Fibroblast of villous mesenchyme (primary cell): ENCODE measurements around the gene WNT7B. TPM values are rescaled to one million over a fixed set of nuclear protein-coding genes. Genes with fewer than 3 reads are reported as not detected.

Source experiments
- DNase-seq: peaks from one replicate; pipeline ENCODE4 v3.0.0-alpha.2; 2010; ENCODE audit warnings: low read depth
- H3K4me3 ChIP-seq: 2 replicates; pipeline ENCODE4 v1.5.1; 2011; ENCODE audit warnings: low read depth, mild to moderate bottlenecking, low read length
- total RNA-seq: library from RNA; depleted of rRNA; stranded (reverse); fragments of >200 nt; gene quantifications from 2 replicates; pipeline ENCODE4 v1.2.3, GENCODE V29; 2012
- TF ChIP-seq, protein P1 (sequence below): IDR thresholded peaks from 2 replicates; pipeline ENCODE4 v1.5.1; 2012; ENCODE audit warnings: low read depth, mild to moderate bottlenecking, low read length; ENCODE audit not compliant: insufficient read depth

WNT7B gene
- total RNA-seq, 1 donor: under 0.01 TPM

DNA sequence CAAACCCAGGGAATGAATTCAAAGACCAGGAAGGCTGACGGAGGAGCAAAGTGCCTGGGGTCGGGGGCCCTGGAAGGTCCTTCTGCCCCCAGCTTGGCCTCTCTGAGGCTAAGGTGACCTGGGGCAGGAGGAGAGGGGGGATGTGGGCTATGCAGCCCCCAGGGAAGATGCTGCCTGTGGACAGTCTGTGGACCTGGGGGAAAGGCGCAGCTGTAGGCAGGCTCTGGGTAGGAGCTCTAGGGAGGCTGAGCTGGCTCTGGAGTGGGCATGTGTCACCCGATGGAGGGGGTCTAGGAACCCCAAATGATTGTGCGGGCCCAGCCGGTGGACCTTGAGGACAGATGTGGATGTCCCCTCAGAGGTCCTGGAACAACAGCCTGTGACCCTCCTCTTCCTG lies 42.8 kb downstream of the WNT7B start:
- DNase-seq: no peak
- no peak overlapping the region for H3K4me3 ChIP-seq
- TF ChIP-seq, protein P1, sequence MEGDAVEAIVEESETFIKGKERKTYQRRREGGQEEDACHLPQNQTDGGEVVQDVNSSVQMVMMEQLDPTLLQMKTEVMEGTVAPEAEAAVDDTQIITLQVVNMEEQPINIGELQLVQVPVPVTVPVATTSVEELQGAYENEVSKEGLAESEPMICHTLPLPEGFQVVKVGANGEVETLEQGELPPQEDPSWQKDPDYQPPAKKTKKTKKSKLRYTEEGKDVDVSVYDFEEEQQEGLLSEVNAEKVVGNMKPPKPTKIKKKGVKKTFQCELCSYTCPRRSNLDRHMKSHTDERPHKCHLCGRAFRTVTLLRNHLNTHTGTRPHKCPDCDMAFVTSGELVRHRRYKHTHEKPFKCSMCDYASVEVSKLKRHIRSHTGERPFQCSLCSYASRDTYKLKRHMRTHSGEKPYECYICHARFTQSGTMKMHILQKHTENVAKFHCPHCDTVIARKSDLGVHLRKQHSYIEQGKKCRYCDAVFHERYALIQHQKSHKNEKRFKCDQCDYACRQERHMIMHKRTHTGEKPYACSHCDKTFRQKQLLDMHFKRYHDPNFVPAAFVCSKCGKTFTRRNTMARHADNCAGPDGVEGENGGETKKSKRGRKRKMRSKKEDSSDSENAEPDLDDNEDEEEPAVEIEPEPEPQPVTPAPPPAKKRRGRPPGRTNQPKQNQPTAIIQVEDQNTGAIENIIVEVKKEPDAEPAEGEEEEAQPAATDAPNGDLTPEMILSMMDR: no peak

DNA sequence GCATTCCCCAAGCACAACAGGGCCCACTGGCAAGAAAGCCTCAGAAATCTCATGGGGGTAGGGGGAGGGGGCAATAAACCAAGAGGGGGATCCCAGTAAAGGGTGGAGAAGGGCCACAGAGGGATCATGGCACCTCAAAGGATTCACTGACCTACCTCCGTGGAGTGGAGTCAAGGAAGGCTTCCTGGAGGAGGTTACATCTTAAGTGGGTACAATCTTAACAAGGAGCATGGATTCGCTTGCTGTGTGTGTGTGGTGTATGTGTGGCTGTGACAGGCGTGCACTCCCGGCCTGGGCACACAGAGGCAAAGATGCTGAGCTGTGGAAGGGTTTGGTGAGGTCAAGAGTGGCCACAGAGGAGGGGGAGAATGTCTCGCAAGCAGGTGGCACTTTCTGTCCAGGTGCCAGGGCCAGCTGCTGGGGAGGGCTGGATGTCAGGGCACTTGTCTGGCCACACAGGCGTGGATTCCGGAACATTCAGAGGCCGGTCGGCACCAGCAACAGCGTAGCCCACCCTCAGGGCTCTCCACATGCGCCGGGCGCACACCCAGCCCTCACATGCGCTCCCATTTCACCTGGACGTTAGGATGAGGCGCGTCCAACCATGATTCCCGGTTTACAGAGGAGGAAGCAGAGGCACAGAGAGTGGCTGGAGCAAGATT lies 43.3 kb downstream of the WNT7B start:
- DNase-seq: no peak

DNA sequence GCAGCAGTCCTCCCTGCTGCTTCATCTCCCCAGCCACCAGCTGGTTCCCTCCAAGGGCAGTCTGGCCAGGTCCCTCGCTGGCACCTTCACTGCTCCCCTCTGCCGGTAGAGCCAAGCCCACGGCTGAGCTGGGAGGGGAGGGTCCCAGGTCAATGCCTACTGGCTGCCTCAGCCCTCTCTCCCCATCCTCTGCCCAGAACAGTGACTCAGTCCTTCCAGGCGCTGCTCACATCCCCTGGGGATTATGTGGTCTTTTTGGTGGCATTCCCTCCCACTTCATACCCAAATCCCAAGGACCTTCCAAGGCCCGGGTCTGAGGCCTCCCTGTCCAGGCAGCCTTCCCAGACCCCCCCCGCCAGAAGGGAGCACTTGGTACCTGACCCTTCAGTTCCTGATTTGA lies 44.9 kb downstream of the WNT7B start:
- DNase-seq: no peak
- no peak overlapping the region for H3K4me3 ChIP-seq
- TF ChIP-seq, protein P1: no peak

More for the DNA sequence above, 43.3 kb downstream of the WNT7B start:
- TF ChIP-seq, protein P1: no peak
- no peak overlapping the region for H3K4me3 ChIP-seq

DNA sequence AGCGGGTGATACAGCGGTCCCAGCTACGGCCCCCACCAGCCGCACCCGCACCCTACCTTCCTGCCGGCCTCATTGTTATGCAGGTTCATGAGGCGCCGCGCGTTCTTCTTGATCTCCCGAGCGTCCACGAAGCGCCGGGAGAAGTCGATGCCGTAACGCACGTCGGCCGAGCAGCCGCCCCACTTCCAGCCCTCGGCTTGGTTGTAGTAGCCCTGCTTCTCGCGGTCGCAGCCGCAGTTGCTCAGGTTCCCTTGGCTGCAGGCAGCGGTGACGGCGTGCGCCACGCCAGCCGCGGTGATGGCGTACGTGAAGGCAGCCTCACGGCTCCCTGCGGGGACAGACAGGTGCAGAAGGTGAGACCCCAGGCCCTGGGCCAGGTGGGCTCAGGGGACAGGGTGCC lies 45.9 kb downstream of the WNT7B start:
- DNase-seq: no peak

DNA sequence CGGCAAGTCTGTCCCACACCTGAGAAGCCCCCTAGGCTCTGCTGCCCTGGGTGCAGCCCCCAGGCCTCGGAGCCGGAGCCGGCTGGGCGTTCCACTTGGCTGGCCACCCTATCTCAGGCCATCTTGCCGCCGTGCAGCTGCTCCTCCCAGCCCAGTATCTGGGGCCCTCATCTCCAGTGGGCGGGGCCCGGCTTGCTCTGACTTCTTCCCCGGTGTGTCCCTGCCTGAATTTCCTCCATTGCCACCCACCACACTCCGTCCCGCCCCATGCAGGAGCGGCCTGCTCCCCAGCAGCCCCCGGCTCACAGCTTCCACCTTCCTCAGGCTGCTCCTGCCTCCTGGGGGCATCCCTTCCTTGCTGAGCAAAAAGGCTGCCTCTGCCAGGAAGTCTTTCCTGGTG lies 46.6 kb downstream of the WNT7B start:
- TF ChIP-seq, protein P1: no peak
- no peak for DNase-seq
- H3K4me3 ChIP-seq: no peak overlapping the region

More for the DNA sequence above, 45.9 kb downstream of the WNT7B start:
- H3K4me3 ChIP-seq: no peak overlapping the region
- TF ChIP-seq, protein P1: no peak

DNA sequence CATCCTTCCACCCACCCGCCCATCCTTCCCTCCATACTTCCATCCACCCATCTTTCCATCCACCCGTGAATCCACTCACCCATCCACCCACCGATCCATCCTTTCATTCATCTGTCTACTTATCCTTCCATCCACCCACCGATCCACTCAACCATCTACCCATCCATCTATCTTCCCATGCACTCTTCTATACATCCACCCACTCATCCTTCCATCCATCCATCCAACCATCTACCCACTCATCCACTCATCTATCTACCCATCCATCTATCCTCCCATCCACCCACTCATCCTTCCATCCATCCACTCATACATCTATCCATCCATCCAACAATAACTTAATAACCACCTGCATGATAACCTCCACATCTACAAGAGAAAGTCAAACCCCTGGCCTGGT lies 47.3 kb downstream of the WNT7B start:
- TF ChIP-seq, protein P1: no peak
- no peak overlapping the region for H3K4me3 ChIP-seq
- DNase-seq: no peak

DNA sequence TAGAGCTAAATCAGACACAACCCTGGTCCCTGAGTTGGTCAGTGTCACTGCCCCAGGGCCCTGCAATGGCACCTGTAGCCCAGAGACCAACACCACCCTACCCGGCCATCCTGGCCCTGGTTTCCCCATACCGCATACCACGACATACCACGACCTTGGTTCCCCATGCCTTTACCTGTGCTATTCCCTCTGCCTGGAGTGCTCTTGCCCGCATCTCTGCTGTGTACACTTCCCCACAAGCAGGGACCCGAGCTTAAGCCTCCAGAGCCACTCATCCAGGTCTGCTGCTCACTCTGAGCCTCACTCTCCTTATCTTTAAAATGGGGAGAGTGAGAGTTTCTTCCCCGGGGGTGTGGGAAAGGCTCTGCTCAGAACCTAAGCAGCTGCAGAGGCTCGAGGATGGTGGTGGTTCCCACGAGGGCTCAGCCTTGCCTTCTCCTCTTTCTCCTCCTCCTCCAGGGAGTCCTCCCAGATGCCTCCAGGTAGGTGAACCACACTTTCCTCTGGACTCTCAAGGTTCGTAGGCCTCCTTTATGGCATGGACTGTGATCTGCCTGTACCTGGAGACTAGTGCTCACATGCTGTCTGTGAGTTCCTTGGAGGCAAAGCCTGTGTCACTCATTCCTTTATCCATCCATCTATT lies 48.1 kb downstream of the WNT7B start:
- TF ChIP-seq, protein P1: no peak
- DNase-seq: no peak
- no peak overlapping the region for H3K4me3 ChIP-seq
